ENCODE results near the gene ZNF333.
"Not testable (repeated sequence)": the region's sequence is repeated elsewhere in the genome, so short reads cannot be mapped to it uniquely, and the experiment has no call there.

Gene ZNF333

GRCh38 chr19:14758816-14759215, 69.0 kb downstream of the ZNF333 start:
- H3K9me3 ChIP-seq (ENCODE audit: control insufficient read depth, low read length): no peaks in the 10 kb centered on the region
- no peaks in the 10 kb centered on the region for H3K36me3 ChIP-seq (ENCODE audit: control insufficient read depth, insufficient read depth, low read length)
- no peaks in the 10 kb centered on the region for H3K4me1 ChIP-seq (ENCODE audit: control insufficient read depth, insufficient read depth, low read length)
- H3K4me3 ChIP-seq (ENCODE audit: low read length): no peak overlapping the region
- H3K9ac ChIP-seq (ENCODE audit: low read length): no peak overlapping the region
- no peaks in the 10 kb centered on the region for H3K27me3 ChIP-seq (ENCODE audit: control insufficient read depth, insufficient read depth, low read length)

GRCh38 chr19:14761607-14762006, 71.8 kb downstream of the ZNF333 start:
- Histone ChIP-seq H3K9me3 (ENCODE audit: control insufficient read depth, low read length) (no peaks in the 10 kb centered on the region), H3K27me3 (ENCODE audit: control insufficient read depth, insufficient read depth, low read length) (no peaks in the 10 kb centered on the region), H3K4me3 (ENCODE audit: low read length) (no peak overlapping the region), H3K4me1 (ENCODE audit: control insufficient read depth, insufficient read depth, low read length) (no peaks in the 10 kb centered on the region), H3K9ac (ENCODE audit: low read length) (no peak overlapping the region), H3K36me3 (ENCODE audit: control insufficient read depth, insufficient read depth, low read length) (no peaks in the 10 kb centered on the region)

- Histone ChIP-seq H3K27me3 (ENCODE audit: control insufficient read depth, insufficient read depth, low read length) (no peaks in the 10 kb centered on the region), H3K36me3 (ENCODE audit: control insufficient read depth, insufficient read depth, low read length) (no peaks in the 10 kb centered on the region), H3K4me1 (ENCODE audit: control insufficient read depth, insufficient read depth, low read length) (no peaks in the 10 kb centered on the region), H3K9me3 (ENCODE audit: control insufficient read depth, low read length) (no peaks in the 10 kb centered on the region), H3K4me3 (ENCODE audit: low read length) (no peak overlapping the region), H3K9ac (ENCODE audit: low read length) (no peak overlapping the region)
These were observed 72.3 kb downstream of the ZNF333 start for GRCh38 chr19:14762111-14762510.

GRCh38 chr19:14763497-14764145, 73.8 kb downstream of the ZNF333 start:
- Histone ChIP-seq H3K27me3 (ENCODE audit: control insufficient read depth, insufficient read depth, low read length) (no peaks in the 10 kb centered on the region), H3K4me1 (ENCODE audit: control insufficient read depth, insufficient read depth, low read length) (no peaks in the 10 kb centered on the region), H3K9me3 (ENCODE audit: control insufficient read depth, low read length) (no peaks in the 10 kb centered on the region), H3K4me3 (ENCODE audit: low read length) (no peak overlapping the region), H3K36me3 (ENCODE audit: control insufficient read depth, insufficient read depth, low read length) (no peaks in the 10 kb centered on the region), H3K9ac (ENCODE audit: low read length) (no peak overlapping the region)

GRCh38 chr19:14764401-14764800, 74.6 kb downstream of the ZNF333 start:
- no peaks in the 10 kb centered on the region for H3K27me3 ChIP-seq (ENCODE audit: control insufficient read depth, insufficient read depth, low read length)
- no peaks in the 10 kb centered on the region for H3K36me3 ChIP-seq (ENCODE audit: control insufficient read depth, insufficient read depth, low read length)
- H3K4me1 ChIP-seq (ENCODE audit: control insufficient read depth, insufficient read depth, low read length): no peaks in the 10 kb centered on the region
- H3K4me3 ChIP-seq (ENCODE audit: low read length): no peak overlapping the region
- H3K9me3 ChIP-seq (ENCODE audit: control insufficient read depth, low read length): no peaks in the 10 kb centered on the region
- H3K9ac ChIP-seq (ENCODE audit: low read length): no peak overlapping the region

GRCh38 chr19:14765403-14765802, 75.6 kb downstream of the ZNF333 start:
- H3K4me3 ChIP-seq (ENCODE audit: low read length); H3K27me3 ChIP-seq (ENCODE audit: control insufficient read depth, insufficient read depth, low read length); H3K36me3 ChIP-seq (ENCODE audit: control insufficient read depth, insufficient read depth, low read length); H3K9me3 ChIP-seq (ENCODE audit: control insufficient read depth, low read length); H3K4me1 ChIP-seq (ENCODE audit: control insufficient read depth, insufficient read depth, low read length); H3K9ac ChIP-seq (ENCODE audit: low read length): not testable (repeated sequence)

GRCh38 chr19:14765841-14766240, 76.0 kb downstream of the ZNF333 start:
- not testable (repeated sequence) for H3K9me3 ChIP-seq (ENCODE audit: control insufficient read depth, low read length); H3K36me3 ChIP-seq (ENCODE audit: control insufficient read depth, insufficient read depth, low read length); H3K4me3 ChIP-seq (ENCODE audit: low read length); H3K27me3 ChIP-seq (ENCODE audit: control insufficient read depth, insufficient read depth, low read length); H3K9ac ChIP-seq (ENCODE audit: low read length); H3K4me1 ChIP-seq (ENCODE audit: control insufficient read depth, insufficient read depth, low read length)

- no peak overlapping the region for H3K9ac ChIP-seq (ENCODE audit: low read length)
- H3K4me3 ChIP-seq (ENCODE audit: low read length): no peak overlapping the region
- no peaks in the 10 kb centered on the region for H3K27me3 ChIP-seq (ENCODE audit: control insufficient read depth, insufficient read depth, low read length)
- no peaks in the 10 kb centered on the region for H3K4me1 ChIP-seq (ENCODE audit: control insufficient read depth, insufficient read depth, low read length)
- no peaks in the 10 kb centered on the region for H3K36me3 ChIP-seq (ENCODE audit: control insufficient read depth, insufficient read depth, low read length)
- no peaks in the 10 kb centered on the region for H3K9me3 ChIP-seq (ENCODE audit: control insufficient read depth, low read length)
These were observed 77.7 kb downstream of the ZNF333 start for GRCh38 chr19:14767466-14767971.

- Histone ChIP-seq H3K9ac (ENCODE audit: low read length) (no peak overlapping the region), H3K9me3 (ENCODE audit: control insufficient read depth, low read length) (no peaks in the 10 kb centered on the region), H3K27me3 (ENCODE audit: control insufficient read depth, insufficient read depth, low read length) (no peaks in the 10 kb centered on the region), H3K4me3 (ENCODE audit: low read length) (no peak overlapping the region), H3K36me3 (ENCODE audit: control insufficient read depth, insufficient read depth, low read length) (no peaks in the 10 kb centered on the region), H3K4me1 (ENCODE audit: control insufficient read depth, insufficient read depth, low read length) (no peaks in the 10 kb centered on the region)
These were observed 78.2 kb downstream of the ZNF333 start for GRCh38 chr19:14768001-14768400.

GRCh38 chr19:14769201-14769600, 79.4 kb downstream of the ZNF333 start:
- H3K9ac ChIP-seq (ENCODE audit: low read length): no peak overlapping the region
- H3K36me3 ChIP-seq (ENCODE audit: control insufficient read depth, insufficient read depth, low read length): no peaks in the 10 kb centered on the region
- no peak overlapping the region for H3K4me3 ChIP-seq (ENCODE audit: low read length)
- no peaks in the 10 kb centered on the region for H3K27me3 ChIP-seq (ENCODE audit: control insufficient read depth, insufficient read depth, low read length)
- H3K4me1 ChIP-seq (ENCODE audit: control insufficient read depth, insufficient read depth, low read length): no peaks in the 10 kb centered on the region
- H3K9me3 ChIP-seq (ENCODE audit: control insufficient read depth, low read length): no peaks in the 10 kb centered on the region

GRCh38 chr19:14770136-14770535, 80.3 kb downstream of the ZNF333 start:
- H3K4me1 ChIP-seq (ENCODE audit: control insufficient read depth, insufficient read depth, low read length): no peaks in the 10 kb centered on the region
- H3K36me3 ChIP-seq (ENCODE audit: control insufficient read depth, insufficient read depth, low read length): no peaks in the 10 kb centered on the region
- H3K4me3 ChIP-seq (ENCODE audit: low read length): no peak overlapping the region
- no peaks in the 10 kb centered on the region for H3K27me3 ChIP-seq (ENCODE audit: control insufficient read depth, insufficient read depth, low read length)
- H3K9me3 ChIP-seq (ENCODE audit: control insufficient read depth, low read length): no peaks in the 10 kb centered on the region
- H3K9ac ChIP-seq (ENCODE audit: low read length): no peak overlapping the region

GRCh38 chr19:14770944-14771839, 81.3 kb downstream of the ZNF333 start:
- Histone ChIP-seq H3K4me1 (ENCODE audit: control insufficient read depth, insufficient read depth, low read length) (no peaks in the 10 kb centered on the region), H3K4me3 (ENCODE audit: low read length) (no peak overlapping the region), H3K27me3 (ENCODE audit: control insufficient read depth, insufficient read depth, low read length) (peaks cover 3% of the 10 kb centered on the region), H3K9ac (ENCODE audit: low read length) (no peak overlapping the region), H3K36me3 (ENCODE audit: control insufficient read depth, insufficient read depth, low read length) (no peaks in the 10 kb centered on the region), H3K9me3 (ENCODE audit: control insufficient read depth, low read length) (no peaks in the 10 kb centered on the region)

Data from mucosa of stomach (tissue), 1 donor.